Measurements from ENCODE around the gene DENND6A. TPM values are rescaled to one million over a fixed set of nuclear protein-coding genes. Genes with fewer than 3 reads are reported as not detected.

The DENND6A gene
- polyA plus RNA-seq, 1 donor, result 16.7 TPM

GRCh38 chr3:57577801-57578200 lies 115.1 kb downstream of the DENND6A start:
- no peak for DNase-seq (ENCODE audit: low read depth)

GRCh38 chr3:57575966-57576626 lies 116.8 kb downstream of the DENND6A start:
- DNase-seq (ENCODE audit: low read depth), result no peak

Other genes with a start within 250 kb of the DENND6A start
- gene DNAH12, start 148.7 kb downstream of the DENND6A start, polyA plus RNA-seq (ENCODE audit: insufficient read length), result 0.71 TPM
- gene PDE12, start 136.8 kb downstream of the DENND6A start, polyA plus RNA-seq (ENCODE audit: insufficient read length), result 7.8 TPM
- gene ARF4, start 95.7 kb downstream of the DENND6A start, polyA plus RNA-seq (ENCODE audit: insufficient read length), result 145 TPM
- 84.1 TPM for gene SLMAP, start 63.2 kb upstream of the DENND6A start, polyA plus RNA-seq (ENCODE audit: insufficient read length)

All from forelimb muscle (tissue), 1 donor.